ENCODE data around the gene ZFAND2A.

DNA sequence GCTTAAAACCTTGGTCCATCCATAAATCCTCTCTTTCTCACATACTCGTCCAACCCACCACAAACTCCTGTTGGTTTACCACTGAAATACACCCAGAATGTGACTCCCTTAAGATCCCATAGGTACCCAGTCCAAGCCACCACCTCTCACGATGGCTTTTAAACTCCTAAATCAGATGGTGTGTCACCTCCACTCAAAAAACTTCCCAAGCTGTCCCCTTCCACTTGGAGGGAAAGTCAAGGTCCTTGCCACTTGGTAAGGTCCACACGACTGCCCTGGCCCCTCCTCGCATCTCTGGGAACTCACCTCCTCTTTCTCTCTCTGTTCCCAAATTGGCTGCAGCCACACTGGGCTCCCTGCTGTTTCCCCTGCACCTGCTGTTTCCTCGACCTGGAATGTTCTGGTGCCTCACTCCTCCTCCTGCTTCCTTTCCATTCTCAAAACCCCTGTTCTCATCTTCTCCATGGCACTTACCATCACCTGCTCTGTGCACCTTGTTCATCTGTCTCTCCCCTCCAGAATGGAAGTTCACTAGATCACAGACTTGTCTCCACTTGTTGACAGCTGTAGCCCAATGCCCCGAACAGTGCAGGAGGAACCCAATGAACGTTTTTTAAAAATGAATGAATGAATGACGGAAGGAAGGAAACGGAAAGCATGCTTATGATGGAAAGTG is 23.0 kb downstream of the ZFAND2A start:
- TF ChIP-seq, protein P1, sequence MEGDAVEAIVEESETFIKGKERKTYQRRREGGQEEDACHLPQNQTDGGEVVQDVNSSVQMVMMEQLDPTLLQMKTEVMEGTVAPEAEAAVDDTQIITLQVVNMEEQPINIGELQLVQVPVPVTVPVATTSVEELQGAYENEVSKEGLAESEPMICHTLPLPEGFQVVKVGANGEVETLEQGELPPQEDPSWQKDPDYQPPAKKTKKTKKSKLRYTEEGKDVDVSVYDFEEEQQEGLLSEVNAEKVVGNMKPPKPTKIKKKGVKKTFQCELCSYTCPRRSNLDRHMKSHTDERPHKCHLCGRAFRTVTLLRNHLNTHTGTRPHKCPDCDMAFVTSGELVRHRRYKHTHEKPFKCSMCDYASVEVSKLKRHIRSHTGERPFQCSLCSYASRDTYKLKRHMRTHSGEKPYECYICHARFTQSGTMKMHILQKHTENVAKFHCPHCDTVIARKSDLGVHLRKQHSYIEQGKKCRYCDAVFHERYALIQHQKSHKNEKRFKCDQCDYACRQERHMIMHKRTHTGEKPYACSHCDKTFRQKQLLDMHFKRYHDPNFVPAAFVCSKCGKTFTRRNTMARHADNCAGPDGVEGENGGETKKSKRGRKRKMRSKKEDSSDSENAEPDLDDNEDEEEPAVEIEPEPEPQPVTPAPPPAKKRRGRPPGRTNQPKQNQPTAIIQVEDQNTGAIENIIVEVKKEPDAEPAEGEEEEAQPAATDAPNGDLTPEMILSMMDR (conservative IDR thresholded peaks at IDR 0.05; ENCODE audit: low read depth, low read length): no peak
- TF ChIP-seq EZH2phosphoT487 (IDR thresholded peaks at IDR 0.05; ENCODE audit: borderline replicate concordance, low read length): no peak
- no peak for TF ChIP-seq EZH2 (IDR thresholded peaks at IDR 0.05; ENCODE audit: low read length, unreplicated experiment)
